IPS-15b (cell line): ENCODE results near the gene NEDD8.
"Not testable (repeated sequence)": the region's sequence is repeated elsewhere in the genome, so short reads cannot be mapped to it uniquely, and the experiment has no call there.

ENCODE experiments used
- H3K27me3 ChIP-seq: one replicate; pipeline ENCODE4 v1.6.1; 2013; ENCODE audit warnings: low read length; ENCODE audit not compliant: control insufficient read depth, insufficient read depth
- H3K36me3 ChIP-seq: one replicate; pipeline ENCODE4 v1.6.1; 2013; ENCODE audit warnings: low read length; ENCODE audit not compliant: control insufficient read depth, insufficient read depth
- H3K4me1 ChIP-seq: one replicate; pipeline ENCODE4 v1.6.1; 2013; ENCODE audit warnings: mild to moderate bottlenecking, low read length; ENCODE audit not compliant: control insufficient read depth, insufficient read depth
- H3K4me3 ChIP-seq: one replicate; pipeline ENCODE4 v1.5.1; 2013; ENCODE audit warnings: low read depth, low read length
- H3K9ac ChIP-seq: one replicate; pipeline ENCODE4 v1.6.1; 2013; ENCODE audit warnings: low read depth, mild to moderate bottlenecking, low read length
- H3K9me3 ChIP-seq: one replicate; pipeline ENCODE4 v1.6.1; 2013; ENCODE audit warnings: mild to moderate bottlenecking, low read length; ENCODE audit not compliant: control insufficient read depth, insufficient read depth

NEDD8 gene

DNA sequence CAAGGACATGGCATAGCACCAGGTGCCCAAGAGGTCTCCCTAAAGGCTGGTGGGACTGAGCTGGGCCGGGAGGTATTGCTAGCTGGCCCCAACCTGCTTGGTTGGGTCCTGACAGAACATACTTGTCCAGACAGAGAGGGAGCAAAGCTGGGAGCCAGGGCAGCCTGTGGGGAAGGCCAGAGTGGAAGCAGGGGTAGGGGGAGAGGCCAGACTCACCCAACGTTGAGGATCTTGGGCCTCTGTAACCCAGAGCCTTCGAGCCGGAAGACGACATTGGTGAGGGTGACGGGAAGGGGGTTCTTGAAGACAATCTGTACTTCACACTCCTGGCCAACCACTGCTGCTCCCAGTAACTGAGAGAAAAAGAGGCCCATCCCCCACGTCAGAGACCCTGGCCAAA is 21.8 kb upstream of the NEDD8 start:
- Histone ChIP-seq H3K9me3 (no peaks in the 10 kb centered on the region), H3K9ac (no peak overlapping the region), H3K36me3 (peaks cover 3% of the 10 kb centered on the region), H3K4me1 (no peaks in the 10 kb centered on the region), H3K4me3 (no peak overlapping the region), H3K27me3 (no peaks in the 10 kb centered on the region)

GRCh38 chr14:24252289-24253124 is 20.3 kb upstream of the NEDD8 start:
- Histone ChIP-seq H3K4me3 (no peak overlapping the region), H3K27me3 (no peaks in the 10 kb centered on the region), H3K9me3 (no peaks in the 10 kb centered on the region), H3K36me3 (peaks cover 3% of the 10 kb centered on the region), H3K4me1 (no peaks in the 10 kb centered on the region), H3K9ac (no peak overlapping the region)

DNA sequence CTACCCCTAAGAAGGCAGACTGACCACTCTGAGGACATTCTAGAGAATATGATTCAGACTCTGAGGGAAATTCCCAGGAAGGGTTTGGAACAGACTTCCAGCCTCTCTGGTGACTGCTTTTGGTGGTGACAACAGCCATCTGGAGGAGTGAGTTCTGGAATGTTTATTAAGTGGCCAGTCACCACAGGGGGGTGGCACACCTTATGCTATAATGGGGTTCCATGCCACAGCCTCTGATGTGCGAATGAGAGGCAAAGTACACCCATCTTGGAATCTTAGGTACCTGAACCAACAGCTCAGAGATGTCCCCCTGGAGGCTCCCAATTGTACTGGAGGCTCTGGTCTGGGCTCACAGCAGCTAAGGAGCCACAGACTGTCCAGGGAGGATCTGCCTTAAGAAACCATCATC is 19.7 kb upstream of the NEDD8 start:
- no peaks in the 10 kb centered on the region for H3K27me3 ChIP-seq
- H3K4me3 ChIP-seq: no peak overlapping the region
- no peak overlapping the region for H3K9ac ChIP-seq
- no peaks in the 10 kb centered on the region for H3K9me3 ChIP-seq
- no peaks in the 10 kb centered on the region for H3K4me1 ChIP-seq
- H3K36me3 ChIP-seq: peaks cover 3% of the 10 kb centered on the region

DNA sequence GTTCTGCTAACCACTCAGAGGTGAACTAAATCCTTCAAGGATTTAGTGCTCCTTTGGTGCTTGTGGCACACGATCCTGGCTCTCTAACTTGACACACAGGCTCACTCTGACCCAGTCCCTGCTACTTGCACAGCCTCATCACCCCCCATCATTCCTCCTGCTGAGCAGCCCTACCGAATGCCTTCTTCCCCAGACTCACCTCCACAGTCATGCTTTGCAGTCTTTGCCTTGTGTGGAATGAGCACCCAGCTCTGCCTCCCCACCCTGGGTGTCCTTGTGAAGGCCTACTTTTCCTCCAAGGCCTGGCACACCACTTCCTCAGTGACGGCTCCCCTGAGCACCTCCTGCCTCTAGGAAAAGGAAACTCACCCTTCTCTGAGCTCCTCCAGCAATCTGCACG is 18.2 kb upstream of the NEDD8 start:
- H3K36me3 ChIP-seq: peaks cover 3% of the 10 kb centered on the region
- H3K27me3 ChIP-seq: no peaks in the 10 kb centered on the region
- no peak overlapping the region for H3K9ac ChIP-seq
- H3K4me1 ChIP-seq: no peaks in the 10 kb centered on the region
- no peaks in the 10 kb centered on the region for H3K9me3 ChIP-seq
- no peak overlapping the region for H3K4me3 ChIP-seq

GRCh38 chr14:24249230-24250021 is 17.3 kb upstream of the NEDD8 start:
- H3K4me3 ChIP-seq: no peak overlapping the region
- H3K4me1 ChIP-seq: no peaks in the 10 kb centered on the region
- H3K9ac ChIP-seq: no peak overlapping the region
- H3K27me3 ChIP-seq: no peaks in the 10 kb centered on the region
- H3K36me3 ChIP-seq: peaks cover 3% of the 10 kb centered on the region
- H3K9me3 ChIP-seq: no peaks in the 10 kb centered on the region

DNA sequence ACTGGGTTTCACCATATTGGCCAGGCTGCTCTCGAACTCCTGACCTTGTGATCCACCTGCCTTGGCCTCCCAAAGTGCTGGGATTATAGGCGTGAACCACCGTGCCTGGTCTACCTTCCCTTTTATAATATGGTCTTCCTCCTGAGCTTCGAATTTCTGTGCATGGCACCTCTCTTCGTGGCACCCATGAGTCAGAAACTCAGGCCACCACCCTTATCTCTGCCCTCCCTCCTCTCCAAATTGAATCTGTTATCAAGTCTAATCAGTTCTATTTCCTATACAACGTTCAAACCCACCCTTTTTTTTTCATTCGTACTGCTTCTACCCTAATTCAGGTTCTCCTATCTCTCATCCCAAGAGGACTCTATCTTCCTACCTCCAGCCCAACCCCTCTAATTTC is 15.3 kb upstream of the NEDD8 start:
- no peaks in the 10 kb centered on the region for H3K4me1 ChIP-seq
- no peak overlapping the region for H3K4me3 ChIP-seq
- H3K9ac ChIP-seq: no peak overlapping the region
- H3K27me3 ChIP-seq: no peaks in the 10 kb centered on the region
- H3K9me3 ChIP-seq: no peaks in the 10 kb centered on the region
- peaks cover 3% of the 10 kb centered on the region for H3K36me3 ChIP-seq

GRCh38 chr14:24246765-24247212 is 14.6 kb upstream of the NEDD8 start:
- H3K36me3 ChIP-seq: no peaks in the 10 kb centered on the region
- H3K9me3 ChIP-seq: no peaks in the 10 kb centered on the region
- H3K9ac ChIP-seq: no peak overlapping the region
- H3K4me3 ChIP-seq: no peak overlapping the region
- no peaks in the 10 kb centered on the region for H3K4me1 ChIP-seq
- no peaks in the 10 kb centered on the region for H3K27me3 ChIP-seq

GRCh38 chr14:24245350-24245749 is 13.2 kb upstream of the NEDD8 start:
- not testable (repeated sequence) for H3K9ac ChIP-seq, H3K27me3 ChIP-seq, H3K4me3 ChIP-seq, H3K9me3 ChIP-seq, H3K4me1 ChIP-seq, H3K36me3 ChIP-seq

DNA sequence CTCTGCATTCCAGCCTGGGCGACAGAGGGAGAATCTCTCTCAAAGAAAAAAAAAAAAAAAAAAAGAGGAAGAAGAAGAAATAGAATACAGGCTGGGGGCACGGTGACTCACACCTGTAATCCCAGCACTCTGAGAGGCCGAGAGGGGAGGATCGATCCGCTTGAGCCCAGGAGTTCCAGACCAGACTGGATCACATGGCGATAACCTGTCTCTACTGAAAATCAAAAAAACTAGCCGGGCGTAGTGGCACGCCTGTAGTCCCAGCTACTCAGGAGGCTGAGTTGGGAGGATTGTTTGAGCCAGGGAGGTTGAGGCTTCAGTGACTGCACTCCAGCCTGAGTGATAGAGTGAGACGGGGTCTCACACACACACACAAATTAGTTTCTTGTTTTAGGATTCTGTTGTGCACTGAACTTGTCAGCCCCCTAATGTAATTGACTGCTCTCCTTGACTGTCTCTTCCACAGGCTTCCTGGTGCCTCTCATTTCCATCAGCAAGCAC is 11.2 kb upstream of the NEDD8 start:
- H3K27me3 ChIP-seq: no peaks in the 10 kb centered on the region
- H3K9ac ChIP-seq: peak overlapping the region; percentile 19
- H3K4me3 ChIP-seq: peak overlapping the region; percentile 90
- H3K9me3 ChIP-seq: no peaks in the 10 kb centered on the region
- H3K4me1 ChIP-seq: no peaks in the 10 kb centered on the region
- H3K36me3 ChIP-seq: peaks cover 20% of the 10 kb centered on the region

DNA sequence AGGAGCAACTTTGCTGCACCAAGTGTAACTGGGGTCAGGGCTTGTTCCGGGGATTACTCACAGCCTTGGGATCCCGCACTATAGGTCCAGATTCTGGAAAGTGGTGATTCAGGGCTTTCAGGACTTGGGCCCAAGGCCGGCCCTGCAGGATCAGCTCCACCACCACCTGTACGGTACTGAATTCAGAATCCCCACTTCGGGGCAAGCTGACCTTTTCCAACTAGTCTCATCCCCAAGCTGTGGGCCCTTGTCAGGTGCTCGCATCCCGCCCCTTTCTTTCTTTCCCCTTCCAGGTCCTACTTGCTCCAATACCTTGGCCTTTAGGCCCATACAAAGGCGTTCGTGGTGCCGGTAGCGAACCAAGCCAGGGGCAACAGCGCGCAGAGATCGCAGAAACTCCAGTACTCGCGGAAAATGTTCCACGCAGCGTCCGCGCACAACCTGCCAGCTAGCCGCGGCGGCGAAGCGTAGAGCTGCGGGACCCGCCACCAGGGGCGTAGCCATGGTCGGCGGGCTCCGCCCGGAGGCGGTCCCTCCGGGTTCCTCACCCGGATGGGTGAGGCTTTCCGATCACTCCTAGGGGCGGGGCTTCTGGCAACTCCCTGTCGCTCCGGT is 9.8 kb upstream of the NEDD8 start:
- Histone ChIP-seq H3K4me3 (peak overlapping the region; percentile 90), H3K9ac (peak overlapping the region; percentile 87), H3K27me3 (no peaks in the 10 kb centered on the region), H3K36me3 (peaks cover 30% of the 10 kb centered on the region), H3K9me3 (no peaks in the 10 kb centered on the region), H3K4me1 (no peaks in the 10 kb centered on the region)

GRCh38 chr14:24240110-24240918 is 8.1 kb upstream of the NEDD8 start:
- no peaks in the 10 kb centered on the region for H3K27me3 ChIP-seq
- H3K9ac ChIP-seq: no peak overlapping the region
- no peaks in the 10 kb centered on the region for H3K9me3 ChIP-seq
- peaks cover 37% of the 10 kb centered on the region for H3K36me3 ChIP-seq
- H3K4me3 ChIP-seq: no peak overlapping the region
- no peaks in the 10 kb centered on the region for H3K4me1 ChIP-seq
